RPMI8226 (cell line): ENCODE measurements around the gene PHACTR1.
A peak's percentile ranks its signal among the peaks of the same experiment; 100 is the strongest.

Source experiments
- DNase-seq: peaks from one replicate; pipeline ENCODE4 v3.0.0-alpha.2; 2015

PHACTR1 gene

GRCh38 chr6:13275435-13275989, 558.9 kb downstream of the PHACTR1 start:
- DNase-seq, result no peak

GRCh38 chr6:13277231-13277630, 560.7 kb downstream of the PHACTR1 start:
- no peak for DNase-seq

- DNase-seq, result peak; percentile 45
Measured at GRCh38 chr6:13278164-13278563, 561.6 kb downstream of the PHACTR1 start.

GRCh38 chr6:13278991-13279390, 562.4 kb downstream of the PHACTR1 start:
- DNase-seq, result no peak

GRCh38 chr6:13280254-13280653, 563.7 kb downstream of the PHACTR1 start:
- DNase-seq, result no peak

- DNase-seq, result no peak
Measured at GRCh38 chr6:13281686-13282085, 565.1 kb downstream of the PHACTR1 start.

GRCh38 chr6:13282393-13283069, 566.0 kb downstream of the PHACTR1 start:
- no peak for DNase-seq

GRCh38 chr6:13283331-13283730, 566.8 kb downstream of the PHACTR1 start:
- no peak for DNase-seq

- DNase-seq, result no peak
Measured at GRCh38 chr6:13284646-13285045, 568.1 kb downstream of the PHACTR1 start.

- no peak for DNase-seq
Measured at GRCh38 chr6:13285705-13286104, 569.1 kb downstream of the PHACTR1 start.

- DNase-seq, result peak; percentile 65
Measured at GRCh38 chr6:13286181-13286580, 569.6 kb downstream of the PHACTR1 start.

- no peak for DNase-seq
Measured at GRCh38 chr6:13287104-13287503, 570.5 kb downstream of the PHACTR1 start.

GRCh38 chr6:13288481-13288880, 571.9 kb downstream of the PHACTR1 start:
- DNase-seq, result no peak

- DNase-seq, result no peak
Measured at GRCh38 chr6:13288969-13289391, 572.4 kb downstream of the PHACTR1 start.

- no peak for DNase-seq
Measured at GRCh38 chr6:13289789-13290318, 573.3 kb downstream of the PHACTR1 start.

GRCh38 chr6:13290335-13290734, 573.8 kb downstream of the PHACTR1 start:
- DNase-seq, result no peak

GRCh38 chr6:13292774-13293173, 576.2 kb downstream of the PHACTR1 start:
- no peak for DNase-seq

- no peak for DNase-seq
Measured at GRCh38 chr6:13294499-13295069, 578.0 kb downstream of the PHACTR1 start.

- no peak for DNase-seq
Measured at GRCh38 chr6:13295576-13295975, 579.0 kb downstream of the PHACTR1 start.

GRCh38 chr6:13296536-13296997, 580.0 kb downstream of the PHACTR1 start:
- DNase-seq, result no peak

GRCh38 chr6:13297391-13297790, 580.8 kb downstream of the PHACTR1 start:
- DNase-seq, result no peak

GRCh38 chr6:13298446-13298845, 581.9 kb downstream of the PHACTR1 start:
- no peak for DNase-seq

GRCh38 chr6:13299403-13299821, 582.8 kb downstream of the PHACTR1 start:
- DNase-seq, result no peak

- no peak for DNase-seq
Measured at GRCh38 chr6:13299918-13300317, 583.4 kb downstream of the PHACTR1 start.
